GM13976 (cell line): Measurements from ENCODE around the gene B3GNT9.

Source experiments
- DNase-seq: peaks from one replicate; pipeline ENCODE4 v3.0.0; 2012; ENCODE audit warnings: low spot score
- CTCF ChIP-seq: IDR thresholded peaks from 2 replicates; pipeline ENCODE4 v1.5.1; 2012; ENCODE audit warnings: borderline replicate concordance, mild to moderate bottlenecking; ENCODE audit not compliant: insufficient read depth; ENCODE audit errors: extremely low read depth, missing control alignments, control extremely low read depth
- in situ Hi-C: fragments of 300-500 bp; cut with MboI; formaldehyde crosslinking; loops from one replicate; pipeline ENCODE4 v1.12.0; 2022; ENCODE audit warnings: low sequenced_read_pairs, mixed read lengths, inconsistent platforms; ENCODE audit not compliant: unreplicated experiment

Gene B3GNT9

DNA sequence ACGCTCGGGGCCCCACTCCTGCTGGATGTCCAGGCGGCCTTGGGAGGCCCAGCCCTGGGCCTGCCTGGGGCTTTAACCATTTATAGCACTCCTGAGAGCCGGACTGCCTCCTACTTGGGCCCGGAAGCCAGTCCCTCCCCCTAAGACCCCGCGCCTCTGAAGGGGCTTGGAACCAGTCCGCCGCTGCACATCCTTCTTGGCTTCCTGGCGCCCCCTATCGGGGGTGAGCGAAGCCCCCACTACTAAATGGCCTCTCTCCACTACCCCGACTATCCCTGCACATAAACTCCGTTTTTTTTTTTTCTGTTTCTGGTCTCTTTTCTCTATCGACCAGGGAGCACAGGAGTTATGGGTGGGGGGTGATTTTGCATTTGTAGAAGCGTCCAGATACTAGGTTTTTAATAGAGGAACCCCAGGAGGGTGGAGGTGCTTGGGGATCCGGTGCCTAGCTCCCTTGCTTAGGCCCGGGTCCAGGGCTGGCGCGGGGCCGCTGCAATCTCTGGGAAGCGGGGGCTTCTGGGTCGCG lies 18.9 kb upstream of the B3GNT9 start:
- peak; percentile 60 for TF ChIP-seq CTCF
- DNase-seq: peak; percentile 63
- in situ Hi-C loops: loop anchor here (25.0 kb wide), 1 partner anchor 207 kb away; the partner anchor contains the start of gene CES3

- in situ Hi-C loops: loop anchor here (25.0 kb wide), 1 partner anchor 207 kb away; the partner anchor contains the start of gene CES3
- TF ChIP-seq CTCF: no peak
Observed at GRCh38 chr16:67169011-67169451, 18.2 kb upstream of the B3GNT9 start.

GRCh38 chr16:67167588-67167987 lies 16.8 kb upstream of the B3GNT9 start:
- TF ChIP-seq CTCF: no peak
- no peak for DNase-seq
- in situ Hi-C loops: loop anchor here (25.0 kb wide), 1 partner anchor 205 kb away; the partner anchor contains the start of gene CES3

More at GRCh38 chr16:67169011-67169451, 18.2 kb upstream of the B3GNT9 start:
- DNase-seq: no peak

DNA sequence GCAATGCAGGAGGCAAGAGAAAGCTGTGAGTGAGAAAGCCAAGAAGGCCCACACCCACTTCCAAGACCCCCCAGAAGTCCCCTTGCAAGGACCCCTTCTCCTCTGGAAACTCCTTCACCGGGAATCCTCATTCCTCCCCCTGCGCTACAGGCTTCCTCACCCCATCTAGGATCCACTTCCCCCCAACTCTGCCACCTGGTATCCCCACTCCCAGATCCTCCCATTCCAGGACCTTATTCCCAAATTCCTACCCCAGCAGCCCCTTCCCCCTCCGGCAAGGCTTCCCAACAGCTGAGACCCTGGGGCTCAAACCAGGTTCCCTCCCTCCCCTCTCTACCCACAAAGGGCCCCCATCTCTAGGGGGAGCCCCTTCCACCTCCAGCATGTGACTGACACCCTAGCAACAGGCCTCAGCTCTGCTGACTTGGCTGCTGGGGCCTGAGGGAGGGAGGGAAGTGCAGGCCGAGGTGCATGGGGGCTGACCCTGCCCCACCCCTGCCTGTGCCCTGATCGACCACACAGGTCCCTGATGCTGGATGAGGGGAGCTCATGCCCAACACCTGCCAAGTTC lies 15.9 kb upstream of the B3GNT9 start:
- TF ChIP-seq CTCF: no peak
- no peak for DNase-seq
- in situ Hi-C loops: loop anchor here (25.0 kb wide), 1 partner anchor 204 kb away; the partner anchor contains the start of gene CES3

DNA sequence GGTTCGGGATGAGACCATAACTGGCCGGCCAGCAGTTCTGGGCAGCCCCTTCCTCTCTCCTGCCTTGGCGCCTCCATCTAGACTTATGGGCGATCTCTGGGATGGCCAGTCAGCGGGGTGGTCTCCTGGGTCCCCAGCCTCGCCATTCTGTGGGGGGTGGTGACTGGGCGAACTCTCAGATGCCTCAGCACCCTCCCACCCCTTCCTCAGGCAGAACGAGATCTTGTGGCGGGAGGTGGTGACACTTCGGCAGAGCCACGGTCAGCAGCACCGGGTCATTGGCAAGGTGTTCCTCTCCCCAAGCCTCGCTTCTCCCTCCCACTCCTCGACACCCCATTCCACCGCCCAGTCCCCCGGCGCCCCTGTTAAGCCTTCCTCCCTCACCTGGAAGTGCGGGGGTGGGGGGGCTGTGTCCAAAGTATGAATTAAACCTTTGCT lies 15.3 kb upstream of the B3GNT9 start:
- no peak for TF ChIP-seq CTCF
- in situ Hi-C loops: loop anchor here (25.0 kb wide), 1 partner anchor 204 kb away; the partner anchor contains the start of gene CES3
- DNase-seq: no peak

GRCh38 chr16:67165121-67166078 lies 14.6 kb upstream of the B3GNT9 start:
- no peak for DNase-seq
- TF ChIP-seq CTCF: no peak
- in situ Hi-C loops: loop anchor here (25.0 kb wide), 1 partner anchor 203 kb away; the partner anchor contains the start of gene CES3
